Stimulated activated CD8-positive, alpha-beta memory T cell treated with anti-CD3 and anti-CD28 coated beads, Interleukin-2, amount 100 ng/mL, for 1 hour (primary cell): Measurements from ENCODE around the gene IDUA.
A peak's percentile ranks its signal among the peaks of the same experiment; 100 is the strongest.
"Not testable (repeated sequence)": the region's sequence is repeated elsewhere in the genome, so short reads cannot be mapped to it uniquely, and the experiment has no call there.

Experiments
- DNase-seq, 2 donors: peaks; one replicate each; pipeline ENCODE4 v3.0.0-alpha.2; 2020; ENCODE audit warnings: low read depth in 2 of 2

IDUA gene

GRCh38 chr4:967113-968104, 19.4 kb upstream of the IDUA start:
- no peak for DNase-seq

- no peak for DNase-seq
Measured at GRCh38 chr4:968221-968620, 18.6 kb upstream of the IDUA start.

- no peak for DNase-seq
Measured at GRCh38 chr4:968621-969394, 18.0 kb upstream of the IDUA start.

- peak in 1 of 2 donors; percentile 36 for DNase-seq
Measured at GRCh38 chr4:970046-970745, 16.6 kb upstream of the IDUA start.

GRCh38 chr4:970854-971520, 15.9 kb upstream of the IDUA start:
- no peak for DNase-seq

- no peak for DNase-seq
Measured at GRCh38 chr4:971666-972500, 15.0 kb upstream of the IDUA start.

- peak; percentile 16 to 53 for DNase-seq
Measured at GRCh38 chr4:972651-973424, 14.0 kb upstream of the IDUA start.

GRCh38 chr4:973431-974397, 13.1 kb upstream of the IDUA start, which contains the start of gene DGKQ:
DGKQ (minus strand) TSS chr4:973569; CDS start chr4:973482, 87 bp downstream.
- DNase-seq, result peak; percentile 84

GRCh38 chr4:974668-975067, 12.2 kb upstream of the IDUA start:
- no peak for DNase-seq

GRCh38 chr4:976016-976415, 10.8 kb upstream of the IDUA start:
- DNase-seq, result not testable (repeated sequence)

GRCh38 chr4:978957-979701, 7.7 kb upstream of the IDUA start:
- DNase-seq, result no peak

GRCh38 chr4:982291-982690, 4.6 kb upstream of the IDUA start:
- no peak for DNase-seq

GRCh38 chr4:982814-983213, 4.0 kb upstream of the IDUA start:
- no peak for DNase-seq

GRCh38 chr4:984336-985054, 2.3 kb upstream of the IDUA start:
- no peak for DNase-seq

GRCh38 chr4:985123-985830, 1.6 kb upstream of the IDUA start:
- peak; percentile 28 to 54 for DNase-seq

GRCh38 chr4:986428-986878, 391 bp upstream of the IDUA start:
- DNase-seq, result no peak
